Vagina (tissue), 2 donors: ENCODE data around the gene B9D1. TPM values are rescaled to one million over a fixed set of nuclear protein-coding genes. Genes with fewer than 3 reads are reported as not detected.

Experiments used
- DNase-seq, 2 donors: peaks; one replicate each; pipeline ENCODE4 v3.0.0-alpha.2; 2017; ENCODE audit errors: extremely low spot score in 2 of 2
- H3K27ac ChIP-seq: fragments of 200-600 bp; sonication (generic); one replicate; pipeline ENCODE4 v1.5.1; 2019
- H3K27me3 ChIP-seq: fragments of 200-600 bp; sonication (generic); one replicate; pipeline ENCODE4 v1.5.1; 2019
- H3K36me3 ChIP-seq, 2 donors: fragments of 200-600 bp; sonication (generic); one replicate each; pipeline ENCODE4 v1.5.1; 2017 to 2019
- H3K4me1 ChIP-seq: fragments of 200-600 bp; sonication (generic); one replicate; pipeline ENCODE4 v1.5.1; 2019
- H3K4me3 ChIP-seq, 2 donors: fragments of 200-600 bp; sonication (generic); 1 replicate in 1 of 2; 2 replicates in 1 of 2; pipeline ENCODE4 v1.5.1; 2016 to 2019
- H3K9me3 ChIP-seq: fragments of 200-600 bp; sonication (generic); one replicate; pipeline ENCODE4 v1.5.1; 2019
- CTCF ChIP-seq, 3 experiments: fragments of 450-650 bp in 2 of 3; fragments of 200-600 bp in 1 of 3; sonication (generic) in 1 of 3; IDR thresholded peaks; one replicate each; pipeline ENCODE4 v1.5.1; 2017 to 2019; ENCODE audit warnings: antibody characterized with exemption in 3 of 3, mild to moderate bottlenecking in 2 of 3, moderate library complexity in 2 of 3
- POLR2A ChIP-seq, 2 donors: fragments of 450-650 bp; IDR thresholded peaks; one replicate each; pipeline ENCODE4 v1.6.1; 2017; ENCODE audit warnings: antibody characterized with exemption in 2 of 2, mild to moderate bottlenecking in 2 of 2, moderate library complexity in 2 of 2
- POLR2AphosphoS5 ChIP-seq, 2 donors: sonication (generic); formaldehyde crosslinking; IDR thresholded peaks; one replicate each; pipeline ENCODE4 v1.9.0; 2017; ENCODE audit warnings: antibody characterized with exemption in 2 of 2, mild to moderate bottlenecking in 2 of 2, low read depth in 1 of 2; ENCODE audit not compliant: insufficient read depth in 1 of 2
- intact Hi-C: fragments of 100-400 bp; cut with DNase I; formaldehyde crosslinking; loops from one replicate; pipeline ENCODE4 v1.15.1; 2023
- total RNA-seq: library from RNA; depleted of rRNA; stranded (reverse); fragments of >200 nt; gene quantifications from one replicate; pipeline ENCODE4 v1.2.3, GENCODE V29; 2016

The B9D1 gene
- total RNA-seq, 1 donor from 2014 or later, result 50.6 TPM

GRCh38 chr17:19388791-19389785, 26.6 kb upstream of the B9D1 start:
- Histone ChIP-seq H3K4me1 (peaks cover 62% of the 10 kb centered on the region), H3K27ac (peak overlapping the region; percentile 95), H3K36me3 (no peaks in the 10 kb centered on the region), H3K4me3 (no peak overlapping the region), H3K27me3 (no peaks in the 10 kb centered on the region), H3K9me3 (no peaks in the 10 kb centered on the region)
- TF ChIP-seq POLR2A (IDR thresholded peaks at IDR 0.05) (no peak), POLR2AphosphoS5 (IDR thresholded peaks at IDR 0.05; ENCODE audit: insufficient read depth in 1 of 2, low read depth in 1 of 2) (no peak), CTCF (IDR thresholded peaks at IDR 0.05) (no peak)
- intact Hi-C loops, result no loop called here
- no peak for DNase-seq

- H3K27ac ChIP-seq, result peak overlapping the region; percentile 95
- H3K4me3 ChIP-seq, result no peak overlapping the region
- no peaks in the 10 kb centered on the region for H3K9me3 ChIP-seq
- H3K4me1 ChIP-seq, result peaks cover 73% of the 10 kb centered on the region
- no peak for DNase-seq
- no peaks in the 10 kb centered on the region for H3K27me3 ChIP-seq
- intact Hi-C loops, result no loop called here
- peaks cover 0 to 9% of the 10 kb centered on the region in 2 donors for H3K36me3 ChIP-seq
- TF ChIP-seq POLR2A (IDR thresholded peaks at IDR 0.05) (no peak), CTCF (IDR thresholded peaks at IDR 0.05) (no peak), POLR2AphosphoS5 (IDR thresholded peaks at IDR 0.05; ENCODE audit: insufficient read depth in 1 of 2, low read depth in 1 of 2) (no peak)
Measured at GRCh38 chr17:19387921-19388521, 25.5 kb upstream of the B9D1 start.

- peak within 1 kb of the TSS; percentile 26 to 36 for H3K4me3 ChIP-seq
- DNase-seq, result peak in 1 of 2 donors; percentile 96
Measured at GRCh38 chr17:19386974-19387920, 24.7 kb upstream of the B9D1 start, which contains the start of gene MFAP4. Gene MFAP4 (minus strand): TSS chr17:19387190. CDS start chr17:19387155, 35 bp downstream.

More at GRCh38 chr17:19386974-19387920, 24.7 kb upstream of the B9D1 start, which contains the start of gene MFAP4:
- intact Hi-C loops, result no loop called here
- TF ChIP-seq POLR2AphosphoS5 (IDR thresholded peaks at IDR 0.05; ENCODE audit: insufficient read depth in 1 of 2, low read depth in 1 of 2) (peak; percentile 11 to 75), CTCF (IDR thresholded peaks at IDR 0.05) (no peak), POLR2A (IDR thresholded peaks at IDR 0.05) (no peak)
- H3K27ac ChIP-seq, result peak within 1 kb of the TSS; percentile 95
- peaks cover 80% of the 10 kb centered on the region for H3K4me1 ChIP-seq
- H3K36me3 ChIP-seq, result peaks cover 0 to 17% of the 10 kb centered on the region in 2 donors
- H3K9me3 ChIP-seq, result no peaks in the 10 kb centered on the region
- H3K27me3 ChIP-seq, result no peaks in the 10 kb centered on the region
